Measurements from ENCODE around the gene WNT8A.
"Not testable (repeated sequence)": the region's sequence is repeated elsewhere in the genome, so short reads cannot be mapped to it uniquely, and the experiment has no call there.

Gene WNT8A

GRCh38 chr5:138065102-138065501 lies 18.7 kb upstream of the WNT8A start:
- in situ Hi-C loops (cut with HindIII; ENCODE audit: low pct_unique_long_range_greater_than_20kb, low sequenced_read_pairs): no loop called here
- TF ChIP-seq JUND (IDR thresholded peaks at IDR 0.05; ENCODE audit: low read depth): no peak

GRCh38 chr5:138067945-138068344 lies 15.9 kb upstream of the WNT8A start:
- DNase-seq (ENCODE audit: low read depth in 1 of 2, low spot score in 1 of 2): no peak
- TF ChIP-seq JUND (IDR thresholded peaks at IDR 0.05; ENCODE audit: low read depth): no peak
- in situ Hi-C loops (cut with HindIII; ENCODE audit: low pct_unique_long_range_greater_than_20kb, low sequenced_read_pairs): no loop called here

More at GRCh38 chr5:138065102-138065501, 18.7 kb upstream of the WNT8A start:
- DNase-seq (ENCODE audit: low read depth in 1 of 2, low spot score in 1 of 2): peak in 1 of 2 experiments; percentile 11

GRCh38 chr5:138068742-138069600 lies 14.9 kb upstream of the WNT8A start:
- in situ Hi-C loops (cut with HindIII; ENCODE audit: low pct_unique_long_range_greater_than_20kb, low sequenced_read_pairs): no loop called here
- DNase-seq (ENCODE audit: low read depth in 1 of 2, low spot score in 1 of 2): peak; percentile 84 to 85
- TF ChIP-seq JUND (IDR thresholded peaks at IDR 0.05; ENCODE audit: low read depth): no peak

- DNase-seq (ENCODE audit: low read depth in 1 of 2, low spot score in 1 of 2); in situ Hi-C loops (cut with HindIII; ENCODE audit: low pct_unique_long_range_greater_than_20kb, low sequenced_read_pairs): not testable (repeated sequence)
Measured at GRCh38 chr5:138070026-138070425, 13.8 kb upstream of the WNT8A start.

GRCh38 chr5:138077064-138077696 lies 6.7 kb upstream of the WNT8A start:
- DNase-seq (ENCODE audit: low read depth in 1 of 2, low spot score in 1 of 2): peak; percentile 63 to 79
- in situ Hi-C loops (cut with HindIII; ENCODE audit: low pct_unique_long_range_greater_than_20kb, low sequenced_read_pairs): no loop called here

GRCh38 chr5:138078006-138078643 lies 5.7 kb upstream of the WNT8A start:
- TF ChIP-seq JUND (IDR thresholded peaks at IDR 0.05; ENCODE audit: low read depth): no peak
- in situ Hi-C loops (cut with HindIII; ENCODE audit: low pct_unique_long_range_greater_than_20kb, low sequenced_read_pairs): no loop called here
- no peak for DNase-seq (ENCODE audit: low read depth in 1 of 2, low spot score in 1 of 2)

More at GRCh38 chr5:138077064-138077696, 6.7 kb upstream of the WNT8A start:
- TF ChIP-seq JUND (IDR thresholded peaks at IDR 0.05; ENCODE audit: low read depth): no peak

- DNase-seq (ENCODE audit: low read depth in 1 of 2, low spot score in 1 of 2): no peak
- no peak for TF ChIP-seq JUND (IDR thresholded peaks at IDR 0.05; ENCODE audit: low read depth)
- in situ Hi-C loops (cut with HindIII; ENCODE audit: low pct_unique_long_range_greater_than_20kb, low sequenced_read_pairs): no loop called here
Measured at GRCh38 chr5:138082033-138082432, 1.8 kb upstream of the WNT8A start.

GRCh38 chr5:138091685-138092084 lies 7.9 kb downstream of the WNT8A start:
- TF ChIP-seq JUND (IDR thresholded peaks at IDR 0.05; ENCODE audit: low read depth): no peak
- in situ Hi-C loops (cut with HindIII; ENCODE audit: low pct_unique_long_range_greater_than_20kb, low sequenced_read_pairs): no loop called here
- DNase-seq (ENCODE audit: low read depth in 1 of 2, low spot score in 1 of 2): no peak

GRCh38 chr5:138092301-138092700 lies 8.5 kb downstream of the WNT8A start:
- no peak for DNase-seq (ENCODE audit: low read depth in 1 of 2, low spot score in 1 of 2)
- in situ Hi-C loops (cut with HindIII; ENCODE audit: low pct_unique_long_range_greater_than_20kb, low sequenced_read_pairs): no loop called here
- no peak for TF ChIP-seq JUND (IDR thresholded peaks at IDR 0.05; ENCODE audit: low read depth)

- no peak for TF ChIP-seq JUND (IDR thresholded peaks at IDR 0.05; ENCODE audit: low read depth)
- in situ Hi-C loops (cut with HindIII; ENCODE audit: low pct_unique_long_range_greater_than_20kb, low sequenced_read_pairs): no loop called here
- no peak for DNase-seq (ENCODE audit: low read depth in 1 of 2, low spot score in 1 of 2)
Measured at GRCh38 chr5:138093036-138093435, 9.2 kb downstream of the WNT8A start.

- no peak for TF ChIP-seq JUND (IDR thresholded peaks at IDR 0.05; ENCODE audit: low read depth)
- in situ Hi-C loops (cut with HindIII; ENCODE audit: low pct_unique_long_range_greater_than_20kb, low sequenced_read_pairs): no loop called here
- peak in 1 of 2 experiments; percentile 7 for DNase-seq (ENCODE audit: low read depth in 1 of 2, low spot score in 1 of 2)
Measured at GRCh38 chr5:138095100-138095907, 11.5 kb downstream of the WNT8A start.

- in situ Hi-C loops (cut with HindIII; ENCODE audit: low pct_unique_long_range_greater_than_20kb, low sequenced_read_pairs): no loop called here
- DNase-seq (ENCODE audit: low read depth in 1 of 2, low spot score in 1 of 2): no peak
- TF ChIP-seq JUND (IDR thresholded peaks at IDR 0.05; ENCODE audit: low read depth): no peak
Measured at GRCh38 chr5:138096363-138096762, 12.5 kb downstream of the WNT8A start.

All from T47D (cell line).